Spleen (tissue), 11 donors: ENCODE results near the gene TRAF1. TPM values are rescaled to one million over a fixed set of nuclear protein-coding genes. Genes with fewer than 3 reads are reported as not detected.

Source experiments
- DNase-seq: peaks from one replicate; pipeline ENCODE4 v3.0.0-alpha.2; 2020
- H3K27ac ChIP-seq, 8 donors: fragments of 200-600 bp; sonication (generic) in 7 of 8; 1 replicate in 4 of 8; 2 replicates in 4 of 8; pipeline versions ENCODE4 v1.5.0 to v1.8.0; 2016 to 2021; ENCODE audit warnings: inconsistent platforms in 4 of 8, mild to moderate bottlenecking in 4 of 8, moderate library complexity in 1 of 8
- H3K27me3 ChIP-seq, 7 donors: fragments of 200-600 bp; sonication (generic) in 6 of 7; replicated peaks in 1 of 7; 1 replicate in 4 of 7; 2 replicates in 3 of 7; pipeline versions ENCODE4 v1.5.0 to v1.8.0; 2016 to 2021; ENCODE audit warnings: inconsistent platforms in 3 of 7, mild to moderate bottlenecking in 1 of 7
- H3K36me3 ChIP-seq, 6 donors: fragments of 200-600 bp; sonication (generic) in 5 of 6; 1 replicate in 4 of 6; 2 replicates in 2 of 6; pipeline versions ENCODE4 v1.5.0 to v1.8.0; 2016 to 2021; ENCODE audit warnings: inconsistent platforms in 2 of 6
- H3K4me1 ChIP-seq, 6 donors: fragments of 200-600 bp; sonication (generic) in 5 of 6; 1 replicate in 3 of 6; 2 replicates in 3 of 6; pipeline versions ENCODE4 v1.5.0 to v1.8.0; 2016 to 2021; ENCODE audit warnings: inconsistent platforms in 3 of 6
- H3K4me3 ChIP-seq, 8 donors: fragments of 200-600 bp; sonication (generic) in 7 of 8; 1 replicate in 4 of 8; 2 replicates in 4 of 8; pipeline versions ENCODE4 v1.5.0 to v1.8.0; 2016 to 2021; ENCODE audit warnings: inconsistent platforms in 4 of 8, mild to moderate bottlenecking in 4 of 8, moderate library complexity in 2 of 8
- H3K9me3 ChIP-seq, 8 donors: fragments of 200-600 bp; sonication (generic) in 7 of 8; 1 replicate in 4 of 8; 2 replicates in 4 of 8; pipeline versions ENCODE4 v1.5.0 to v1.8.0; 2016 to 2021; ENCODE audit warnings: inconsistent platforms in 4 of 8
- POLR2A ChIP-seq, 3 donors: fragments of 450-650 bp; IDR thresholded peaks; one replicate each; pipeline ENCODE4 v1.5.1; 2017; ENCODE audit warnings: antibody characterized with exemption in 3 of 3, mild to moderate bottlenecking in 1 of 3
- POLR2AphosphoS5 ChIP-seq, 3 donors: sonication (generic); formaldehyde crosslinking; IDR thresholded peaks; one replicate each; pipeline ENCODE4 v1.5.1; 2017; ENCODE audit warnings: antibody characterized with exemption in 3 of 3
- WGBS, 5 donors: extraction: QIAGEN DNeasy Blood & Tissue Kit in 3 of 5; methylation state at CpG; one replicate each; pipeline versions ENCODE4 v1.1.5 to v1.1.7; 2013 to 2018; 5-methylcytosine and 5-hydroxymethylcytosine counted together
- intact Hi-C: fragments of 100-400 bp; cut with DNase I; formaldehyde crosslinking; loops from one replicate; pipeline ENCODE4 v1.15.0; 2023; ENCODE audit warnings: low total_unique reads
- polyA plus RNA-seq, 3 donors: library from polyadenylated mRNA; stranded (reverse); fragments of 200-250 nt; gene quantifications; one replicate each; pipeline ENCODE4 v1.2.1, GENCODE V29; 2013
- total RNA-seq, 7 donors: library from RNA; depleted of rRNA in 3 of 7; stranded (reverse); fragments of >200 nt in 3 of 7; fragmentation: NEBNext Ultra II Directional in 4 of 7; extraction: Animal tissue kit (Norgen Biotek cat#: 25700) in 4 of 7; gene quantifications; one replicate each; pipeline versions ENCODE4 v1.1.0 to v1.2.1, GENCODE V29; 2016 to 2021
- TF ChIP-seq, protein P1 (sequence below), 11 experiments: fragments of 200-600 bp in 7 of 11; fragments of 450-650 bp in 4 of 11; sonication (generic) in 4 of 11; IDR thresholded peaks in 8 of 11; conservative IDR thresholded peaks in 3 of 11; 1 replicate in 7 of 11; 2 replicates in 4 of 11; pipeline versions ENCODE4 v1.4.0 to v1.8.0; 2016 to 2021; ENCODE audit warnings: antibody characterized with exemption in 11 of 11, inconsistent platforms in 4 of 11, mild to moderate bottlenecking in 1 of 11
- donor health status: healthy with polysubstance abuse.
- donor health status: DM: no; HTN: no; CAD: no; lungs with moderate emphysema.
- donor health status: DM: no; HTN: no; CAD: no.
- donor health status: Bipolar disorder and iron deficiency.
- donor health status: healthy.
- donor health status: DM: no; HTN: no; CAD: no.
- donor health status: DM: yes; HTN: yes; CAD: no.

Gene TRAF1
- total and polyA plus RNA-seq, 10 donors, result 8.6 to 29.2 (median 14.1) TPM

GRCh38 chr9:120933310-120934055, 6.9 kb upstream of the TRAF1 start:
- Histone ChIP-seq H3K36me3 (no peaks in the 10 kb centered on the region), H3K27me3 (no peaks in the 10 kb centered on the region), H3K27ac (peak overlapping the region in 7 of 8 donors; percentile 92 to 96 (median 95)), H3K4me1 (peaks cover 69 to 92% (median 87%) of the 10 kb centered on the region in 6 donors), H3K9me3 (no peaks in the 10 kb centered on the region), H3K4me3 (no peak overlapping the region)
- intact Hi-C loops, result loop anchor here (10.0 kb wide), 2 partner anchors 149 to 179 kb away; no protein-coding TSS in a partner anchor
- WGBS, 5 donors, result 80 to 88% (median 85%) methylated on average over 8 of the region's 8 CpGs
- no peak for DNase-seq
- TF ChIP-seq, protein P1, sequence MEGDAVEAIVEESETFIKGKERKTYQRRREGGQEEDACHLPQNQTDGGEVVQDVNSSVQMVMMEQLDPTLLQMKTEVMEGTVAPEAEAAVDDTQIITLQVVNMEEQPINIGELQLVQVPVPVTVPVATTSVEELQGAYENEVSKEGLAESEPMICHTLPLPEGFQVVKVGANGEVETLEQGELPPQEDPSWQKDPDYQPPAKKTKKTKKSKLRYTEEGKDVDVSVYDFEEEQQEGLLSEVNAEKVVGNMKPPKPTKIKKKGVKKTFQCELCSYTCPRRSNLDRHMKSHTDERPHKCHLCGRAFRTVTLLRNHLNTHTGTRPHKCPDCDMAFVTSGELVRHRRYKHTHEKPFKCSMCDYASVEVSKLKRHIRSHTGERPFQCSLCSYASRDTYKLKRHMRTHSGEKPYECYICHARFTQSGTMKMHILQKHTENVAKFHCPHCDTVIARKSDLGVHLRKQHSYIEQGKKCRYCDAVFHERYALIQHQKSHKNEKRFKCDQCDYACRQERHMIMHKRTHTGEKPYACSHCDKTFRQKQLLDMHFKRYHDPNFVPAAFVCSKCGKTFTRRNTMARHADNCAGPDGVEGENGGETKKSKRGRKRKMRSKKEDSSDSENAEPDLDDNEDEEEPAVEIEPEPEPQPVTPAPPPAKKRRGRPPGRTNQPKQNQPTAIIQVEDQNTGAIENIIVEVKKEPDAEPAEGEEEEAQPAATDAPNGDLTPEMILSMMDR (IDR thresholded peaks at IDR 0.05 in 8 of 11, conservative IDR thresholded peaks at IDR 0.05 in 3 of 11), result no peak
- TF ChIP-seq POLR2AphosphoS5 (IDR thresholded peaks at IDR 0.05) (no peak), POLR2A (IDR thresholded peaks at IDR 0.05) (no peak)

- Histone ChIP-seq H3K36me3 (no peaks in the 10 kb centered on the region), H3K9me3 (no peaks in the 10 kb centered on the region), H3K4me3 (peak overlapping the region in 1 of 8 donors; percentile 33), H3K4me1 (peaks cover 79 to 100% (median 98%) of the 10 kb centered on the region in 6 donors), H3K27me3 (no peaks in the 10 kb centered on the region), H3K27ac (peak overlapping the region; percentile 92 to 96 (median 95))
- TF ChIP-seq POLR2AphosphoS5 (IDR thresholded peaks at IDR 0.05) (no peak), POLR2A (IDR thresholded peaks at IDR 0.05) (no peak)
- TF ChIP-seq, protein P1 (IDR thresholded peaks at IDR 0.05 in 8 of 11, conservative IDR thresholded peaks at IDR 0.05 in 3 of 11), result no peak
- intact Hi-C loops, result loop anchor here (10.0 kb wide), 2 partner anchors 147 to 177 kb away; no protein-coding TSS in a partner anchor
- 47 to 63% (median 54%) methylated on average over 6 of the region's 6 CpGs for WGBS, 5 donors
- DNase-seq, result no peak
Observed at GRCh38 chr9:120932086-120932823, 5.7 kb upstream of the TRAF1 start.

- Histone ChIP-seq H3K36me3 (no peaks in the 10 kb centered on the region), H3K27me3 (no peaks in the 10 kb centered on the region), H3K9me3 (no peaks in the 10 kb centered on the region), H3K27ac (peak overlapping the region; percentile 92 to 96 (median 95)), H3K4me3 (peak overlapping the region in 1 of 8 donors; percentile 33), H3K4me1 (peaks cover 78 to 100% (median 98%) of the 10 kb centered on the region in 6 donors)
- TF ChIP-seq, protein P1 (IDR thresholded peaks at IDR 0.05 in 8 of 11, conservative IDR thresholded peaks at IDR 0.05 in 3 of 11), result no peak
- TF ChIP-seq POLR2A (IDR thresholded peaks at IDR 0.05), result peak in 1 of 3 donors; percentile 29
- TF ChIP-seq POLR2AphosphoS5 (IDR thresholded peaks at IDR 0.05), result peak in 1 of 3 donors; percentile 88
- intact Hi-C loops, result loop anchor here (10.0 kb wide), 2 partner anchors 147 to 177 kb away; no protein-coding TSS in a partner anchor
- 14 to 21% (median 18%) methylated on average over 4 of the region's 4 CpGs for WGBS, 5 donors
- no peak for DNase-seq
Observed at GRCh38 chr9:120931231-120932085, 4.9 kb upstream of the TRAF1 start.
